ENCODE measurements around the gene ENPP4. TPM values are rescaled to one million over a fixed set of nuclear protein-coding genes. Genes with fewer than 3 reads are reported as not detected.
"Not testable (repeated sequence)": the region's sequence is repeated elsewhere in the genome, so short reads cannot be mapped to it uniquely, and the experiment has no call there.

The ENPP4 gene
- 1 to 10 TPM; 8.2 to 9.4 TPM for total RNA-seq

- ChIA-PET CTCF (interaction anchor here (0.6 to 2.1 kb wide), 8 partner anchors 8 to 581 kb away, joined by 3 to 21 read pairs (median 6); no protein-coding TSS in a partner anchor), POLR2A (interaction anchor here (0.7 to 2.4 kb wide), 10 partner anchors 9 to 752 kb away, joined by 3 to 11 read pairs (median 4); partner anchors contain the start of gene SUPT3H)
- peaks cover 31% of the 10 kb centered on the region for H3K4me1 Mint-ChIP-seq
- no peaks in the 10 kb centered on the region for H3K27me3 Mint-ChIP-seq
- H3K9me3 Mint-ChIP-seq, result no peaks in the 10 kb centered on the region
- H3K4me3 Mint-ChIP-seq, result peak within 1 kb of the TSS; percentile 88
- peak; percentile 91 for DNase-seq
- no peaks in the 10 kb centered on the region for H3K36me3 Mint-ChIP-seq (ENCODE audit: low read depth)
- H3K27ac Mint-ChIP-seq, result peak within 1 kb of the TSS; percentile 70
Observed at GRCh38 chr6:46129629-46130511, at the start of gene ENPP4. ENPP4 (plus strand) TSS chr6:46129989; CDS start chr6:46139584, 9,595 bp downstream.

GRCh38 chr6:46080111-46080510 lies 49.7 kb upstream of the ENPP4 start:
- no peak for DNase-seq
- Mint-ChIP-seq H3K9me3 (no peaks in the 10 kb centered on the region), H3K27me3 (no peaks in the 10 kb centered on the region), H3K4me3 (no peak overlapping the region), H3K36me3 (ENCODE audit: low read depth) (no peaks in the 10 kb centered on the region), H3K4me1 (peaks cover 2% of the 10 kb centered on the region), H3K27ac (no peak overlapping the region)
- POLR2A ChIA-PET, result no interaction called here
- CTCF ChIA-PET, result interaction anchor here (0.7 to 2.1 kb wide), 3 partner anchors 10 to 327 kb away, joined by 3 to 10 read pairs (median 4); no protein-coding TSS in a partner anchor

GRCh38 chr6:46085688-46086087 lies 44.1 kb upstream of the ENPP4 start:
- H3K9me3 Mint-ChIP-seq; H3K27ac Mint-ChIP-seq; POLR2A ChIA-PET; H3K36me3 Mint-ChIP-seq (ENCODE audit: low read depth); CTCF ChIA-PET; H3K4me1 Mint-ChIP-seq; DNase-seq; H3K4me3 Mint-ChIP-seq: not testable (repeated sequence)
- peaks cover 14% of the 10 kb centered on the region for H3K27me3 Mint-ChIP-seq

- no peaks in the 10 kb centered on the region for H3K4me1 Mint-ChIP-seq
- peaks cover 28% of the 10 kb centered on the region for H3K27me3 Mint-ChIP-seq
- H3K27ac Mint-ChIP-seq, result no peak overlapping the region
- CTCF ChIA-PET, result interaction anchor here (0.6 to 2.1 kb wide), 43 partner anchors 10 to 1615 kb away, joined by 3 to 67 read pairs (median 3); partner anchors contain the start of genes ENPP4 and RCAN2
- H3K36me3 Mint-ChIP-seq (ENCODE audit: low read depth), result peaks cover 3% of the 10 kb centered on the region
- peak; percentile 60 for DNase-seq
- no peak overlapping the region for H3K4me3 Mint-ChIP-seq
- POLR2A ChIA-PET, result interaction anchor here (1.0 to 2.0 kb wide), 3 partner anchors 28 to 318 kb away, joined by 3 to 6 read pairs (median 3); partner anchors contain the start of gene ENPP4
- H3K9me3 Mint-ChIP-seq, result peaks cover 8% of the 10 kb centered on the region
Observed at GRCh38 chr6:46090115-46091079, 39.4 kb upstream of the ENPP4 start.

DNA sequence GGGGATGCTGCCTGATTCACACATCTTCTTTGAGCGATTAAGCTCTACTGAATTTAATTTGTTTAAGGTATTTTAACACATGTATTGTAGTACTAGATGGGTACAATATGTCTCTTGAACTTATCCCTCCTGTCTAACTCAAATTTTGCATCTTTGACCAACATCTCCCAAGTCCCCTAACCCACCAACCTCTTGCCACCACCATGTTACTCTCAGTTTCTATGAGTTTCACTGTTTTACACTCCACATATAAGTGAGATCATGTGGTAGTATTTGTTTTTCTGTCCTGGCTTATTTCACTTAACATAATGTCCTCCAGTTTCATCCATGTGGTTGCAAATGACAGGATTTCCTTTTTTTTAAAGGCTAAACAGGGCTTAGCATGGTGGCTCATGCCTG lies 38.7 kb upstream of the ENPP4 start:
- Mint-ChIP-seq H3K9me3 (peaks cover 15% of the 10 kb centered on the region), H3K4me3 (no peak overlapping the region), H3K4me1 (no peaks in the 10 kb centered on the region), H3K36me3 (ENCODE audit: low read depth) (peaks cover 3% of the 10 kb centered on the region), H3K27ac (no peak overlapping the region), H3K27me3 (peaks cover 28% of the 10 kb centered on the region)
- ChIA-PET POLR2A (interaction anchor here (2.0 kb wide), 1 partner anchor 39 kb away, joined by 6 read pairs; the partner anchor contains the start of gene ENPP4), CTCF (interaction anchor here (0.7 to 2.1 kb wide), 17 partner anchors 11 to 584 kb away, joined by 3 to 67 read pairs (median 4); partner anchors contain the start of genes ENPP4 and RCAN2)
- no peak for DNase-seq

GRCh38 chr6:46095251-46095650 lies 34.5 kb upstream of the ENPP4 start:
- POLR2A ChIA-PET, result no interaction called here
- CTCF ChIA-PET, result no interaction called here
- H3K4me1 Mint-ChIP-seq, result no peaks in the 10 kb centered on the region

DNA sequence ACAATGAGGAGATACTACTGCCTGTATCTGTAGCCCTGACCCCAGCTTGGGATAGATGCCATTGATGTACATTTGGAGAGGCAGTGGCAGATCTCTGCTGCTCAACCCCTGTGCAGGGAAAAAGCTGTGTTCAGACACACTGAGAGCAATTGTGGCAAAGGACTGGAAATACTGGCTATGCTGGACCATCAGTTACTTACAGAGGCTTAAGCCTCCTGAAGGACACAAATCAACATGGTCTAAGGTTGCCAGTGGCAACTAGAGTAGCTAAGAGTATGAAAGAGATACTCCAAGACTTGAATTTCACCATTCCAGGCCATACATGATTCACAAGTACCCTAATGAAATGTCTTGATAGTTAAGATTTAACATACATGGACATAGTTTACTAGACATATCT lies 32.4 kb upstream of the ENPP4 start:
- ChIA-PET POLR2A (no interaction called here), CTCF (no interaction called here)
- H3K4me3 Mint-ChIP-seq, result no peak overlapping the region
- no peak for DNase-seq
- H3K27me3 Mint-ChIP-seq, result peaks cover 6% of the 10 kb centered on the region
- peaks cover 3% of the 10 kb centered on the region for H3K36me3 Mint-ChIP-seq (ENCODE audit: low read depth)
- H3K4me1 Mint-ChIP-seq, result no peaks in the 10 kb centered on the region
- H3K9me3 Mint-ChIP-seq, result peaks cover 19% of the 10 kb centered on the region
- no peak overlapping the region for H3K27ac Mint-ChIP-seq

More at GRCh38 chr6:46095251-46095650, 34.5 kb upstream of the ENPP4 start:
- no peak for DNase-seq
- H3K9me3 Mint-ChIP-seq, result peaks cover 19% of the 10 kb centered on the region
- peaks cover 3% of the 10 kb centered on the region for H3K36me3 Mint-ChIP-seq (ENCODE audit: low read depth)
- no peak overlapping the region for H3K4me3 Mint-ChIP-seq
- H3K27ac Mint-ChIP-seq, result no peak overlapping the region
- H3K27me3 Mint-ChIP-seq, result peaks cover 14% of the 10 kb centered on the region

DNA sequence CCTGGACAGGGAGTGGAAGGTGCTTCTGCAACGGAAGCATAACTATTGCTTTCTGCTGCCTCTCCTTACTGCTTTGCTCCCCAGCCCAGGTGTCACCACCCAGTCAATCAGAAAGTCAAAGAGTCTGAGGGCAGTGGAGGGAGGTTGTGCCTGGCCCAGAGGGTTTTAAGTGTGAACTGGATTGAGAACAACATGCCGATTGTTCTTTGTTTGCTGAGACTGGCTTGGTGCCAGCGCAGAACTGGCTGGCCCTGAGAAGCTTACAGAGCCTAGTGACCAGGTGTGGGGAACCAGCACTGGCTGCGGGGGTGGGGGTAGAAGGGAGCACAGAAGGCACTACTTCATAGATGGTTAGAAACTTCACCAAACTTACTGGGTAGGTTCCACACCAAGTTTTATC lies 31.1 kb upstream of the ENPP4 start:
- peaks cover 3% of the 10 kb centered on the region for H3K36me3 Mint-ChIP-seq (ENCODE audit: low read depth)
- CTCF ChIA-PET, result no interaction called here
- H3K9me3 Mint-ChIP-seq, result peaks cover 19% of the 10 kb centered on the region
- no peak for DNase-seq
- H3K4me3 Mint-ChIP-seq, result no peak overlapping the region
- H3K4me1 Mint-ChIP-seq, result peaks cover 3% of the 10 kb centered on the region
- no peak overlapping the region for H3K27ac Mint-ChIP-seq
- POLR2A ChIA-PET, result interaction anchor here (0.7 kb wide), 1 partner anchor 420 kb away, joined by 3 read pairs; no protein-coding TSS in a partner anchor
- H3K27me3 Mint-ChIP-seq, result peaks cover 6% of the 10 kb centered on the region

DNA sequence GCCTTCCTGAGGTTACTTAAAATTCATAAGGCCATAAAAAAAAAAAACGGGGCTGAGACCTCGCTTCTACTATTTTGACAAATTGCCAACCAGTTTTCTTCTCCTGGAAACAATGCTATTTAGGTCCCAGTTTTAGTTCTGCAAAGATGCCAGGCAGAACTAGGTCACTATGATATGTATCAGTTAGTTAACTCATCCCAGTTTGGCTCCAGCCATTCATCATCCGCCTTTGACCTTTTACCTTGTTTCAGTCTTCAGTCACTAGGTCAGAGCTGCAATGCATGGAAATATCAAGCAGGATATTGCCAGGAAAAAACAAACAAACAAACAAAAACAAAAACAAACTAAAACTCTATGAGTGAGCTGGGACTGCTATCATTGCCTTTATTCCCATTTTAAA lies 29.8 kb upstream of the ENPP4 start:
- Mint-ChIP-seq H3K4me3 (no peak overlapping the region), H3K4me1 (peaks cover 3% of the 10 kb centered on the region), H3K27me3 (no peaks in the 10 kb centered on the region), H3K9me3 (peaks cover 14% of the 10 kb centered on the region), H3K36me3 (ENCODE audit: low read depth) (peaks cover 3% of the 10 kb centered on the region), H3K27ac (no peak overlapping the region)
- CTCF ChIA-PET, result interaction anchor here (0.7 to 1.2 kb wide), 2 partner anchors 10 to 249 kb away, joined by 3 read pairs; no protein-coding TSS in a partner anchor
- POLR2A ChIA-PET, result no interaction called here
- no peak for DNase-seq

- Mint-ChIP-seq H3K36me3 (ENCODE audit: low read depth) (no peaks in the 10 kb centered on the region), H3K27ac (no peak overlapping the region), H3K9me3 (no peaks in the 10 kb centered on the region), H3K27me3 (no peaks in the 10 kb centered on the region), H3K4me1 (peaks cover 3% of the 10 kb centered on the region), H3K4me3 (no peak overlapping the region)
- POLR2A ChIA-PET, result no interaction called here
- no peak for DNase-seq
- CTCF ChIA-PET, result interaction anchor here (1.6 kb wide), 1 partner anchor 12 kb away, joined by 6 read pairs; no protein-coding TSS in a partner anchor
Observed at GRCh38 chr6:46102123-46102522, 27.7 kb upstream of the ENPP4 start.

- no peak for DNase-seq
- CTCF ChIA-PET, result interaction anchor here (0.8 kb wide), 1 partner anchor 307 kb away, joined by 3 read pairs; no protein-coding TSS in a partner anchor
Observed at GRCh38 chr6:46103441-46104115, 26.2 kb upstream of the ENPP4 start.

DNA sequence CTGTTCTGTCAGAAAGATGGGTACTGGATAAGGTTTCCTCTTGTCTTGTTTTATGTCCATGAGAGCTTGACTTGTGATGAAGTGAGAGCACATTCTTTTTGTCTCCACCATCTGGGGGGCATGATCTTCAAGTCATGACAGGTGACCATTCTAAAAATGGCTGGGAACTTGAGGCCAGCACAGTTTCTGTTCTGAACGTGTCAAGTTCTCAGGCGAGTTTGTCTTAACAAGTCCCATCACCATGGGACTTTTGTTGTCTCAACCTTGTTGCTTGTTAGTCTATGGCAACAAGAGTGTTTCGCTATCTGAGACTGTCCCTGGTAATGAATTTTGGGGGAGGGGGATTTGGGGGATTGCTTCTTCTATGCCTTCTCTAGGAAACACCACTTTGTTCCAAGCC lies 25.6 kb upstream of the ENPP4 start:
- CTCF ChIA-PET, result no interaction called here
- H3K4me3 Mint-ChIP-seq, result no peak overlapping the region
- no peaks in the 10 kb centered on the region for H3K36me3 Mint-ChIP-seq (ENCODE audit: low read depth)
- no peaks in the 10 kb centered on the region for H3K27me3 Mint-ChIP-seq
- no peak for DNase-seq
- POLR2A ChIA-PET, result no interaction called here
- no peaks in the 10 kb centered on the region for H3K9me3 Mint-ChIP-seq
- peaks cover 3% of the 10 kb centered on the region for H3K4me1 Mint-ChIP-seq
- no peak overlapping the region for H3K27ac Mint-ChIP-seq

More at GRCh38 chr6:46103441-46104115, 26.2 kb upstream of the ENPP4 start:
- POLR2A ChIA-PET, result no interaction called here
- Mint-ChIP-seq H3K36me3 (ENCODE audit: low read depth) (no peaks in the 10 kb centered on the region), H3K9me3 (no peaks in the 10 kb centered on the region), H3K4me1 (peaks cover 3% of the 10 kb centered on the region), H3K27me3 (no peaks in the 10 kb centered on the region), H3K27ac (no peak overlapping the region), H3K4me3 (no peak overlapping the region)

Data from activated CD4-positive, alpha-beta memory T cell treated with anti-CD3 and anti-CD28 coated beads, Interleukin-2, amount 10 ng/mL, durations not matched to agents 7 days and 5 days (primary cell).